Measurements from ENCODE around the gene IL17A.
"Not testable (repeated sequence)": the region's sequence is repeated elsewhere in the genome, so short reads cannot be mapped to it uniquely, and the experiment has no call there.

The IL17A gene

DNA sequence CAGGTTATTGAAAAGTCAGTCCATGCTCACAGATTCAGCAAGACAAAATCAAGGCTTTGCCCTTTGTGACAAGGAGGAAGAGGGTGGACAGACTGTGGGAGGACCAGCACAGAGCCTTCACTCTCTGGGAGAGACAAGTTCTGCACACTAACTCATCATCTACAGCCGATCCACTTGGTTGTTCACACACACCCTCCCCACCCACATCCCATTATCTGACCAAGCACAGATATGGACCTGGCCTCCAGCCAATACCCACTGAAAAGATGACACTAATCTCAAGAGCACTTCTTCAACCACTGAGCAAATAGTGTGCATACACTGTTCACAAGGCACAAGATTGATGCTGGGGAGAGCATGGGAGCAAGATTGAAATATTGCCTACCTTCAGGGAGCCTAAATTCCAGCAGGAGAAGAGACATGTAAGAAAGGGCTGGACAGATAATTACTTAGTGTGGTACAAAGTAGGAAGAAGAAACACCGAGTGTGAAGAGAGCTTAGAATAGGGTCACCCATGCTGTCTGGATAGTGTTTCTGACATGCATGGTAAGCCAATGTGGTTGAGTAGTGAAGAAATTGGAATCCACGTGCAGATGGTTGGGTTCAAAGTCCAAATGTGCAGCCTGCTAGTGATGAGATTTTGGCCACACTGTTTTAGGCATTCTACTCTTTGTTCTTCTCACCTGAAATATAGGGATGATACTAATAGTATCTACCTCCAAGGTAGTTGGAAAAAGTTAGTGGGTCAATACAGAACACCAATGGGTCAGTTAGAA is 21.7 kb upstream of the IL17A start:
- DNase-seq, result no peak

DNA sequence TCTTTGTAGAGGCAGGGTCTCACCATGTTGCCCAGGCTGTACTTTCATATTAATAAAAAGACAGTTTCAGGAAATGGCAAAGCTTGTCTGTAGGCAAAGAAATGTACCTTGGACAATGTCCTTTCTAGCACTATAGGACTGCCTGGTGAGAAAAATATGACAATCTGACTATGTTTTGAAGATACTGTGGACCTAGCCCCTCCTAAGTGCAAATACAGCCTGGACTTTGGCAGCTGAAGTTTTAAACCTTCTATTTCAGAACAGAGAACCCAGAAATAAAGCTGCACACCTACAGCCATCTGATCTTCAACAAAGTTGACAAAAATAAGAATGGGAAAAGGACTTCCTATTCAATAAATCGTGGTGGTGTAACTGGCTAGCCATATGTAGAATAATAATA is 18.9 kb upstream of the IL17A start:
- DNase-seq, result no peak

GRCh38 chr6:52168351-52168750 is 17.8 kb upstream of the IL17A start:
- not testable (repeated sequence) for DNase-seq

GRCh38 chr6:52174118-52174517 is 12.1 kb upstream of the IL17A start:
- DNase-seq, result no peak

DNA sequence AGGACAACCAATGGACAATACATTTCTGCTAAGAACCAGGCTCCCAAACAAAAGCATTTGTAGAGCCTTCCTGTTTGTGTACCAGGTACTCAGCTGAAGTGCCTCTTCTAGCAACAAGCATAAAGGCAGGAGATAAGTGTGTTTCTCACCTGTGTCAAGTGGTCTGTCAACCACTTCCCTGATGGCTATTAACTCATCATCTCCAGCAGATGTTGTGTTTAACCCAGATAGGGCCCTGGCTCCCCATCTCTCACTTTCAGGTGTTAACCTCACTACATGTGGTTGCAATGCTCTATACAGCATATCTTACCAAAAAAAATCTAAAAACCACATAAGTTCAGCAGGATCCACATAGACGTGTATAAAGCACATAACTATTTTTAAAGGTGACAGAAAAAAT is 9.6 kb upstream of the IL17A start:
- no peak for DNase-seq

DNA sequence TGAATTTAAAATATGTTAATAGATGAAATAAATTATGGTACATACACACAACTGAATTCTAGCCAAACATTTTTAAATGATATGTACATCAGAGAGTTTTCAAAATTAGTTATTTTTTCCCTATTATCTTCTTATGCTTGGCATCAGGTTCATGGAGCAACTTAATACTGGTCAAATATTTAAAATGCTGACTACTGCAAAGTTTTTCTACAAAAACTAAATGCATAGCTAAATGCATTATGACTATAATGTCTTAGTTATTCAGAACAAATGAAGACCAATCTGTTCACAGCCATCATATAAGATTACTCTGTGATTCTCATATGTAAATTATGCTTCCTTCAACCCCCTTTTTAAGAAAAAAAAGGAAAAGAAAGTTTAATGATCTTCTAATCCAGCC is 8.2 kb upstream of the IL17A start:
- DNase-seq, result no peak

- no peak for DNase-seq
Observed at GRCh38 chr6:52180787-52181558, 5.2 kb upstream of the IL17A start.

GRCh38 chr6:52183131-52183713 is 3.0 kb upstream of the IL17A start:
- no peak for DNase-seq

- DNase-seq, result no peak
Observed at GRCh38 chr6:52186480-52186879, 305 bp downstream of the IL17A start.

- DNase-seq, result no peak
Observed at GRCh38 chr6:52187098-52187497, 923 bp downstream of the IL17A start.

GRCh38 chr6:52189974-52190373 is 3.8 kb downstream of the IL17A start:
- DNase-seq, result no peak

- DNase-seq, result no peak
Observed at GRCh38 chr6:52190409-52190808, 4.2 kb downstream of the IL17A start.

GRCh38 chr6:52191824-52192223 is 5.6 kb downstream of the IL17A start:
- DNase-seq, result no peak

DNA sequence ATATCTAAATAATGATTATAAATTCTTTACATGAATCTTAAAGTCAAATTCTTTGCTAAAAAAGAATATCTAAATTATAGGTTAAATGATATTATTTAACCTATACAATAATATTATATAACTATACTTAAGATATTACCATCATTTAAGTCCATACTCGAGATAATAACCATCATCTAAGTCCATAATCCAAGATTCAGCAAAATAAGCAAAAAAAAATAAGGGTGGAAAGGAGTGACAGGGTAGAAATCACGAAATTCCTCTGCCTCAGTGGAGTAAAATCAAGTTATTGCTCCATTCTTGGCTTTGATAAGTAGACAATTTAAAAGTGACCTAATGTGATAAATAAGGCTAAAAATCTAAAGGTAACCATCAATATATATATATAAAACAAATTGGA is 9.7 kb downstream of the IL17A start:
- DNase-seq, result no peak

DNA sequence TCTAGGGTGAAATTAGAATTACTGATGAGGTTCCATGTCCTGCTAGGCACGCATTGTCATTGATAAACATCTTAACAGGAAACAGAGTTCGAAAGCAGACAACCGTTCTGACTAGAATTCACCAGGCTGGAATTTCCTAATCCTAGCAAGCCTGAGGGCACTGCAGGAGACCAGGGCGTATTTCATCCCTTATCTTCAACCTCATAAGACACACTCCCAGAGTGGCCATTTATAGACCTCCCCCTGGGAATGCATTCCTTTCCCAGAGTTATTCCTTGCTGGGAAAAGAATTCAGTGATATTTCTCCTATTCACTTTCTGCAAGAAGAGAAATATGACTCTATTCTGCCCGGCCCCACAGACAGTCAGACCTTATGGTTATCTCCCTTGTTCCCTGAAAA is 13.9 kb downstream of the IL17A start:
- DNase-seq, result not testable (repeated sequence)

DNA sequence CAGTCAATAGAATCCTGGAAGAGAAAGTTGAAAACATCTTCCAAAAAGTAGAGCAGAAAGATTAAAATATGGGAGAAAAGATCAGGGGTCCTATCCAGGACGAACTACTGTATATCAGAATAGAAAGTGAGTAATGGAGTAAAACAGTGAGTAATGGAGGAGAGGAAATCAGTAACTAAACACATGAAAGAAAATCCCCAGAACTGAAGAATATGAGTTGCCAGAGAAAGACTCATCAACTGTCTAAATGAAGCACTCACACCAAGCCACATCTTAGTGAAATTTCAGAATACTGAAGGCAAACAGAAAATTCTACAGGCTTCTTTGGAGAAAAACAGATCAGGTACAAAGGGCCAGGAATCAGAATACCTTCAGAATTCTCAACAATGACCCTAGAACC is 14.9 kb downstream of the IL17A start:
- no peak for DNase-seq

- no peak for DNase-seq
Observed at GRCh38 chr6:52201493-52201892, 15.3 kb downstream of the IL17A start.

- no peak for DNase-seq
Observed at GRCh38 chr6:52207066-52207465, 20.9 kb downstream of the IL17A start.

- no peak for DNase-seq
Observed at GRCh38 chr6:52208612-52209011, 22.4 kb downstream of the IL17A start.

GRCh38 chr6:52209770-52210169 is 23.6 kb downstream of the IL17A start:
- DNase-seq, result no peak

GRCh38 chr6:52210227-52210626 is 24.1 kb downstream of the IL17A start:
- no peak for DNase-seq

GRCh38 chr6:52213127-52213526 is 27.0 kb downstream of the IL17A start:
- DNase-seq, result no peak

GRCh38 chr6:52215787-52216186 is 29.6 kb downstream of the IL17A start:
- no peak for DNase-seq

DNA sequence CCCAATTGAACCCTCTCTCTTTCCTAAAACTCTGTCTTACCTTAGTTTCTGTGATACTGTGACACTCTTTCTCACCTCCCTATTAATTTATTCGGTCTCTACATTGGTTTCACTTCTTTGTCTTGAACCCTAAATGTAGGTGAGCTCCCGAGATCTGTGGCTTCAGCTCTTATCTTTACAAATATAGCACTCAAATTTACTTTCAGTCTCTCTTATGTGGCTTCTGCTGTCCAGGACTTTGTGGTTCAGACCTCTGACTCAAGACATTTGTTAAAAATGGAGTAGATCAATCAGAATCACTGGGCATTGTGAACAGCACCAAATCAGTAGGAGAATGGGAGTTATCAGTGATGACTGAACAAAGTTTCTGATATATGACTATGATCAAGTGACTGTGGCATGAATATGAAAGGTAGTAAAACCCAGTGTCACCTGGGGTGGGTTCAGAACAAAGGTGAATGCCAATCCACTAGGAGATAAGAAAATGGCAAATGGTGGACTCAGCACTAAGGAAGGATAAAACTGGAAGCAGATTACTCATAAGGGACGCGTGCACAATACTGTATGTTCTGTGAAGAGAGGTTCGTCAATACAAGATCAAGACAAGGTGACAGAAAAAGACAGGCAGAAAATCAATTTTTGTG is 30.9 kb downstream of the IL17A start:
- DNase-seq, result no peak

All from activated CD4-positive, alpha-beta T cell treated with anti-CD3 and anti-CD28 coated beads for 4 hours (primary cell).